ENCODE results near the gene DLAT. TPM values are rescaled to one million over a fixed set of nuclear protein-coding genes. Genes with fewer than 3 reads are reported as not detected.

The DLAT gene
- total RNA-seq, result 10 to 100 TPM; 26.2 to 26.7 TPM

GRCh38 chr11:112024773-112025678, at the start of gene DLAT:
Gene DLAT, plus strand, starts transcription at chr11:112025408. Its CDS starts 65 bp downstream, at chr11:112025473.
- H3K4me3 Mint-ChIP-seq, result peak within 1 kb of the TSS; percentile 97
- CTCF ChIA-PET, result no interaction called here
- H3K36me3 Mint-ChIP-seq (ENCODE audit: low read depth), result peaks cover 33% of the 10 kb centered on the region
- no peaks in the 10 kb centered on the region for H3K9me3 Mint-ChIP-seq
- H3K27me3 Mint-ChIP-seq, result no peaks in the 10 kb centered on the region
- DNase-seq, result peak; percentile 89
- POLR2A ChIA-PET, result interaction anchor here (0.9 to 1.4 kb wide), 9 partner anchors 32 to 98 kb away, joined by 3 to 6 read pairs (median 4); partner anchors contain the start of genes NKAPD1, SDHD and TIMM8B
- H3K27ac Mint-ChIP-seq, result peak within 1 kb of the TSS; percentile 95
- H3K4me1 Mint-ChIP-seq, result peaks cover 27% of the 10 kb centered on the region

DNA sequence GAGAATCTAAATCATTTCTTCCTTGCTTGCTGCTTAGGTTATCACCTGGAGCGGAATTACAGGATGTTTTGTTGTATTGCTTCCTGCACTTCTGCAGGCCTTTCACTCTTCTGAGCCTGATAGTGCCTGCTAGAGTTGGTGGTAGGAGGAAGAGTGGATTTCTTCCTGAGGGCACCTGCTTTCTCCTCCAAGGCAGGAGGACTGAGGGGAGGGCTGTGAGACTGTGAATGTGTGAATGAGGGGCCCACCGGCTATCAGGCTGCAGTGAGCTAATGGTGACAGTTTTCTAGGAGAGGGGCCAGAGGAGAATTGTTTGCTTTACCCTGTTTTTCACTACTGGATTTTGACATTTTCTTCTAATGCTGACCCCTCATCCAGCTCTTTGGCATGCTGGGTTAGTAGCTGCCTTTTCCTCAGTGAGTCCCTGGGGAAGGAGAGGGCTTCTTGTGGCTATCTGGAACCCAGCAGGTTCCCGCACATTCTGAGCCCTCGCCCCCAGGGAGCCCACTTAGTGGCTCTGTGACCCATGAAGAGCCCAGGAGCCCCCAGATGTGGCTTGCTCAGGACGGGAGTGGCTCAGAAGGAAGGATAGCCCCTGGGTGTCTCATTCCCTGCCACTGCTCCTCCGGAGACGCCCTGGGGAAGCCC, 49.0 kb upstream of the DLAT start:
- no peak overlapping the region for H3K27ac Mint-ChIP-seq
- ChIA-PET POLR2A (no interaction called here), CTCF (no interaction called here)
- no peaks in the 10 kb centered on the region for H3K9me3 Mint-ChIP-seq
- DNase-seq, result no peak
- peak overlapping the region; percentile 40 for H3K4me3 Mint-ChIP-seq
- H3K36me3 Mint-ChIP-seq (ENCODE audit: low read depth), result no peaks in the 10 kb centered on the region
- peaks cover 2% of the 10 kb centered on the region for H3K27me3 Mint-ChIP-seq
- H3K4me1 Mint-ChIP-seq, result peaks cover 9% of the 10 kb centered on the region

DNA sequence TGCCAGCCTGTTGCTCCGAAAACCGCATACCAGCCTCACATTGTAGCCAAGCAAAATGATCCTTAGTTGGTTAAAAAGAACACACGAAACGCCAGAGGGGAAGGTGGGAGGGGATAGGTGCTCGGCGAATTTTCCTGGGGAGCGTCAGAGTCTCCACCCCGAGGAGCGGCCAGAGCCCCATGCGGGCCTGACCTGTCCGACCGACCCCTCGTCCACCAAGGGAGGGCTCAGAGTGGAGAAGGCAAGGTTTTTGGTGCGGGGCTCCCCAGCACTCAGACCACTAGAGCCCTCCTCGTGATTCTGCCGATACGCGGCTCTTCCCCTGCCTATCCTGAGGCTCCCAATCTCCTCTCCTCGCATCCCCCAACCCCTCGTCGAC, 48.5 kb upstream of the DLAT start:
- Mint-ChIP-seq H3K4me3 (peak overlapping the region; percentile 40), H3K36me3 (ENCODE audit: low read depth) (no peaks in the 10 kb centered on the region), H3K27me3 (peaks cover 2% of the 10 kb centered on the region), H3K4me1 (peaks cover 9% of the 10 kb centered on the region), H3K9me3 (no peaks in the 10 kb centered on the region), H3K27ac (no peak overlapping the region)
- ChIA-PET POLR2A (no interaction called here), CTCF (interaction anchor here (9.3 kb wide), 1 partner anchor 44 kb away, joined by 178 read pairs; no protein-coding TSS in a partner anchor)
- DNase-seq, result no peak

DNA sequence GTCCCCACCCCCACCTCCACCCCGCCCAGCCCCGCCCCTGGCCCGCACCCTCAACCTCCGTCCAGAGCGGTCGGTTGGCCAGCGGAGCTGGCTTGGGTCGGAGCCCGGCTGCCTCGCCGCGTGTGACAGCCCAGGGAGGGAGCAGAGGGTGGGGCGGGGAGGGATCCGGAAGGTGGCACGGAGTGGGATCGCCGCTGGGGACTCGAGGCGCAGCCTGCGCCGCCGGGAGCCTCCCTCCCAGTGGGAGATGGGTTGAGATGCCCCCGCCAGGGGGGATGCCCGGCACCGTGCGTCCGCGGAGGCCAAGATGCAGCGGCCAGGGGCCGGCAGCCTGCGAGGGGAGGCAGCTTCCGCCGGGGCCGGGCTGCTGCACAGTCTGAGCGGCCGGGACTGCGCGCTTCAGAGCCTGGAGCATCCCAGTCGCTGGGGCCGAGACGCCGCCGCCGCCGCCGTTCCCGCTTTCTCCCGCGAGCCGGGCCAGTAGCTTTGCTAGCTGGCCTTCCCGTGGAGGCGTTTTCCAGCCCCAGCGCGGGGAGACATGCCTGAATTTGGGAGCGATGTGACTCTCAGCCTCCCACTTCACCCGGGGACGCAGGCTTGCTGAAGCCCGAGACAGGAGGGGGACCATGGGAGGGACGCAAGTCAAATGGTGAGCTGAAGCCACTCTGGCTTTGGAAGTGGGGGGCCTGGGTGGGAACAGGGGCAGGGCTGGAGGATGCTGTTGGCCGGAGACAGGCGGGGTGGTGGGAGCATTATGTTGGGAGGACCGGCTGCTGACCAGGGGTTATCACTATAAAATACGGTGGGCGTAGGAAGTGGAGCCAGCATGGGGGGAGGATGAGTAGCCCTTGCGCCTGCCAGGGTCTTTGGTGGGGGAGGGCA, 47.8 kb upstream of the DLAT start:
- H3K9me3 Mint-ChIP-seq, result no peaks in the 10 kb centered on the region
- H3K27ac Mint-ChIP-seq, result no peak overlapping the region
- ChIA-PET POLR2A (no interaction called here), CTCF (interaction anchor here (1.5 to 9.3 kb wide), 2 partner anchors 13 to 45 kb away, joined by 3 to 178 read pairs; no protein-coding TSS in a partner anchor)
- peaks cover 9% of the 10 kb centered on the region for H3K4me1 Mint-ChIP-seq
- no peaks in the 10 kb centered on the region for H3K36me3 Mint-ChIP-seq (ENCODE audit: low read depth)
- H3K27me3 Mint-ChIP-seq, result peaks cover 2% of the 10 kb centered on the region
- peak; percentile 19 for DNase-seq
- peak overlapping the region; percentile 33 for H3K4me3 Mint-ChIP-seq

GRCh38 chr11:111978028-111978771, 47.0 kb upstream of the DLAT start:
- no peak for DNase-seq
- Mint-ChIP-seq H3K27ac (no peak overlapping the region), H3K9me3 (no peaks in the 10 kb centered on the region), H3K36me3 (ENCODE audit: low read depth) (no peaks in the 10 kb centered on the region), H3K4me3 (peak overlapping the region; percentile 33), H3K27me3 (peaks cover 2% of the 10 kb centered on the region), H3K4me1 (peaks cover 9% of the 10 kb centered on the region)
- CTCF ChIA-PET, result interaction anchor here (1.5 to 9.3 kb wide), 3 partner anchors 14 to 46 kb away, joined by 3 to 178 read pairs (median 5); no protein-coding TSS in a partner anchor
- POLR2A ChIA-PET, result interaction anchor here (0.9 kb wide), 1 partner anchor 109 kb away, joined by 3 read pairs; no protein-coding TSS in a partner anchor

DNA sequence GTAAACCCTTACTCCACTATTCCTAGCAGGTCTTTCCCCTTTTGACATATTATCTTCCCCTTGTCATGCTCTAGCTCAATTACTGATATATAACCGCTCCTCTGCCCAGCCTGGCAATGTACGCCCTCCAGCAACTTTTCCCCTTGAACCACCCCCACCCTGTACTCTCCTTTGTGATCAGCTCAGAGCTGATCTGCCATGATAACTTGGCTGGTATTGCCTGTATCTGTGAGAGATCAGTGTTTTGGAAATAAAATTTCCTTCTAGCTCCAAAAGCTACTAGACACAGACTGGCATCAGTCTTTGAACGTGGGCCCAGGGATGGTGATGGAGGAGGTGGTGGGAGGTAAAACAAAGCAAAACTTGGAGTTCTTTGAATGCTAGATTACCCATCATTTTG, 45.1 kb upstream of the DLAT start:
- H3K36me3 Mint-ChIP-seq (ENCODE audit: low read depth), result no peaks in the 10 kb centered on the region
- H3K27me3 Mint-ChIP-seq, result peaks cover 2% of the 10 kb centered on the region
- H3K9me3 Mint-ChIP-seq, result no peaks in the 10 kb centered on the region
- ChIA-PET POLR2A (no interaction called here), CTCF (interaction anchor here (1.1 to 9.3 kb wide), 4 partner anchors 13 to 53 kb away, joined by 3 to 178 read pairs (median 12); partner anchors contain the start of gene DIXDC1)
- no peak for DNase-seq
- H3K4me1 Mint-ChIP-seq, result peaks cover 9% of the 10 kb centered on the region
- H3K27ac Mint-ChIP-seq, result no peak overlapping the region
- H3K4me3 Mint-ChIP-seq, result no peak overlapping the region

DNA sequence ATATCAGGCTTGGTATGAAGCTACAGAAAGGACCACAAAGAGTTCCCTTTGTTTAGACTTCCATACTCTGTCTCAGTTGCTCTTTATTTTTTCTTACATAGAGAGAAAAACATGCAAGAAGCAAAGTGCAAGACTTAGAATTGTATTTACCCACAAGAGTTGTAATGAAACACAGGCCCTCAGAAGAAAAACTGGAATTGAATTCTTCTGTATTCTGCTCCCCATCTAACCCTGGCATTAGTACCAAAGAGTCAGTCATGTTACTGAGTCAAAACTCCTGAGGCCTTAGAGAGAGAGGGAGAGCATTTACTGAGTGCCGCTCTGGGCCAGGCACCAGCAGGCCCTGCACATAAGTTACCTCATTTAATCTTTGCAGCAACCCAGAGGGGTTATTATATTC, 43.9 kb upstream of the DLAT start:
- peaks cover 3% of the 10 kb centered on the region for H3K36me3 Mint-ChIP-seq (ENCODE audit: low read depth)
- ChIA-PET CTCF (interaction anchor here (0.5 to 9.3 kb wide), 21 partner anchors 9 to 131 kb away, joined by 3 to 178 read pairs (median 4); partner anchors contain the start of genes ALG9 and DIXDC1), POLR2A (interaction anchor here (0.8 to 2.2 kb wide), 5 partner anchors 44 to 103 kb away, joined by 3 to 12 read pairs (median 4); partner anchors contain the start of gene FDXACB1)

GRCh38 chr11:111982019-111982464, 43.2 kb upstream of the DLAT start:
- H3K4me3 Mint-ChIP-seq, result no peak overlapping the region
- peaks cover 2% of the 10 kb centered on the region for H3K27me3 Mint-ChIP-seq
- ChIA-PET CTCF (interaction anchor here (0.5 to 9.3 kb wide), 22 partner anchors 10 to 137 kb away, joined by 3 to 178 read pairs (median 4); partner anchors contain the start of genes ALG9 and DIXDC1), POLR2A (interaction anchor here (0.8 to 2.2 kb wide), 5 partner anchors 44 to 104 kb away, joined by 3 to 12 read pairs (median 4); partner anchors contain the start of gene FDXACB1)
- peak; percentile 61 for DNase-seq
- H3K36me3 Mint-ChIP-seq (ENCODE audit: low read depth), result peaks cover 3% of the 10 kb centered on the region
- H3K27ac Mint-ChIP-seq, result no peak overlapping the region
- peaks cover 7% of the 10 kb centered on the region for H3K4me1 Mint-ChIP-seq
- H3K9me3 Mint-ChIP-seq, result no peaks in the 10 kb centered on the region

More for the DNA sequence above, 43.9 kb upstream of the DLAT start:
- H3K27ac Mint-ChIP-seq, result no peak overlapping the region
- no peak for DNase-seq
- peaks cover 2% of the 10 kb centered on the region for H3K27me3 Mint-ChIP-seq
- H3K9me3 Mint-ChIP-seq, result no peaks in the 10 kb centered on the region
- peaks cover 7% of the 10 kb centered on the region for H3K4me1 Mint-ChIP-seq
- H3K4me3 Mint-ChIP-seq, result no peak overlapping the region

DNA sequence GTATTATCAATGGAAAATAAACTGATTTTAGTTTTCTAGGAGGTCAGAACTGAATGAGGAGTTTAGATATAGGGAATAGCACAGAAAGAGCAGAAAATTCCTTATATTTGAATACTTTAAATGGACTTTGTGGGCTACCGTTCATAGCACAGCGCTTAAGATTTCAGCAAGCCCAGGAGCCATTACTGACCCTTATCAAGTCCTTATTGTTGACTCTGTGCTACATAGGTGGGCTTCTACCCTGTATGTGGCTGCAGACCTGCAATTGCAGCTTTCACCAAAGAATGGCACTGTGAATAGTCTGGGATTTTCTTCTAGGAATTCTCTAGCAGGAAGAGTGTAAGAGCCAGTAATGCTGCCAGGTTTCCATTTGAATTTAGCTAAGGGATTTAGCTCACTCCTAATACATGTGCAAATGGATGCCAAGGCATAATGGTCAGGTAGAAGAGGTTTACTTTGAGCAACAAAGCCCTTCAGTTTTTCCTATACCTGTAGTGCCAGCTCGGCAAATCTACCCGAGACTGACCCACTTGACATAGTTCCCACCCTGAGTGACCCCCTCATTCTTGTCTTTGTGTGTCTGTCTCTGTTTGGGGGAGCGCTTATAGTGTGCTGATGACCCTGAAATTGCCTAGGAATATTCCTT, 42.5 kb upstream of the DLAT start:
- Mint-ChIP-seq H3K4me1 (peaks cover 4% of the 10 kb centered on the region), H3K27ac (no peak overlapping the region), H3K36me3 (ENCODE audit: low read depth) (peaks cover 3% of the 10 kb centered on the region), H3K4me3 (no peak overlapping the region), H3K27me3 (peaks cover 2% of the 10 kb centered on the region), H3K9me3 (no peaks in the 10 kb centered on the region)
- POLR2A ChIA-PET, result interaction anchor here (1.0 to 2.2 kb wide), 3 partner anchors 45 to 104 kb away, joined by 3 to 12 read pairs (median 4); partner anchors contain the start of gene FDXACB1
- CTCF ChIA-PET, result interaction anchor here (0.6 to 9.3 kb wide), 13 partner anchors 9 to 138 kb away, joined by 3 to 178 read pairs (median 6); partner anchors contain the start of gene DIXDC1
- no peak for DNase-seq

DNA sequence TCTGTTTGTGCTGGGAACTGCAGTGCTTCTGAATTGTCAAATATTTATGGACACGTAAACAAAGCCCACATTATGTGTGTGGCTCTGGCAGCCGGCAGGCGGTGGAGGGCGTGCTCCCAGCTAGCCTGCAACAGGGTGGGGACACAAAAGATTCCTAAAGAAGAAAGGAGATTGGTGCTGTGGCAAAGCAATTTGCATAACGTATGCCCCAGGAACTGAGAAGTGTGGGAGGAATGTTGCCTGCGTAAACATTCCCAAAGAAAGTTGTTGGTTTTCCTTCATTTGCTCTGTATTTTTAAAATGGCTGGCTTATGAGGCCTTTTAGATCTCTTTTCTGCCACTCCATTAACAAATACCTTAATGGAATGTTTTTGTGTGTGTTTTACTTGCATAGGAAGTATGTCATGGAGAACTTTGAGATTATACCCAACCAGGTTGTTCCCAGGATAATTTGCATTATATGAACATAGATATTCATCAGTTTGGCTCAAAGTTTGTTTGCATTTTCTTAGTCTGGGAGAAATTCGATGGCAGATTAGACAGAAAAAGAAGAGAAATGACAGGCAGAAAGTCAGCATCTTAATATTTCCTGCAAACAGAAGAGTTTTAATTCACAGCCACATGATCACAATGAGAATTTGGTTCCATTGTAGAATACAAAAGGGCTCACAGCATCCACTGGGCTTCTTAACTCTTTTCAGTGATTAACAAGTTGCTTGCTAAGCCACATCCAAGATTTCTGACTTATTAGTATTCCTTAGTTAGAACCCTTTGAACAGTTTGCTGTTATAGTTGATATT, 41.8 kb upstream of the DLAT start:
- Mint-ChIP-seq H3K27me3 (no peaks in the 10 kb centered on the region), H3K4me1 (no peaks in the 10 kb centered on the region), H3K36me3 (ENCODE audit: low read depth) (peaks cover 3% of the 10 kb centered on the region), H3K9me3 (no peaks in the 10 kb centered on the region), H3K27ac (no peak overlapping the region), H3K4me3 (no peak overlapping the region)
- POLR2A ChIA-PET, result interaction anchor here (2.2 kb wide), 1 partner anchor 51 kb away, joined by 12 read pairs; no protein-coding TSS in a partner anchor
- no peak for DNase-seq
- CTCF ChIA-PET, result interaction anchor here (0.6 to 9.3 kb wide), 3 partner anchors 40 to 66 kb away, joined by 5 to 178 read pairs (median 18); no protein-coding TSS in a partner anchor

All from activated CD4-positive, alpha-beta memory T cell treated with anti-CD3 and anti-CD28 coated beads, Interleukin-2, amount 10 ng/mL, durations not matched to agents 7 days and 5 days (primary cell).